ENCODE results near the gene PTPRM.

DNA sequence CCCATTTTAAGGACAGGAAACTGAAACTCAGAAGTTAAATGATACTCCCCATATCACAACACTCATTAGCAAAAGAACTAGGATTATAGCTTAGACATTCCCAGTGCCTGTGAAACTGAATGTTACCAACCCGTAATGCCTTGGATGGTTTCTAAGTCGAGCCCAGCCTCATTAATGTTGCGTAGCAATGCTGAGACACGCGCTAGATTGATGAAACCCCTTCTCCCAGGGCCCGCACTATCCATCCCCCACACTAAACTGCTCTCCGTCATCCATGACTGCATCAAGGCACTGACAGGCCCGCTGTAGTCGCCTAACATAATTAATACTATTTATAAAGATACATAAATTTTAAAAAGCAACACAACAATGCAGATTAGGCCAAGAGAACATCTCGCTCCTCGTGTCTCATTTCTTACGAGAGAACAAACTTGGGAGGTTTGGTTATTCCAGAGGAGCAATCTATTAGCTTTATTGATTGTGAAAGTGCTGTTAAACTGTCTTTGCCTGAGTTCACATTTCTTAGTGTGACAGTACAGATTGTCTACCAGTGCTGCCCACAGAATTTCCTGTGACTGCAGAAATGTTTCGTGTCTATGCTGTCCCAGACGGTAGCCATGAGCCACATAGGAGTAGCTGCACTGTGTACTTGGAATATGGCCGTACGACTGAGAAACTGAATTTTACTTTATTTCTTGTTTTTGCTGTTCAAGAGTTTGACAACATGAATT is 729.9 kb downstream of the PTPRM start:
- TF ChIP-seq, protein P1, sequence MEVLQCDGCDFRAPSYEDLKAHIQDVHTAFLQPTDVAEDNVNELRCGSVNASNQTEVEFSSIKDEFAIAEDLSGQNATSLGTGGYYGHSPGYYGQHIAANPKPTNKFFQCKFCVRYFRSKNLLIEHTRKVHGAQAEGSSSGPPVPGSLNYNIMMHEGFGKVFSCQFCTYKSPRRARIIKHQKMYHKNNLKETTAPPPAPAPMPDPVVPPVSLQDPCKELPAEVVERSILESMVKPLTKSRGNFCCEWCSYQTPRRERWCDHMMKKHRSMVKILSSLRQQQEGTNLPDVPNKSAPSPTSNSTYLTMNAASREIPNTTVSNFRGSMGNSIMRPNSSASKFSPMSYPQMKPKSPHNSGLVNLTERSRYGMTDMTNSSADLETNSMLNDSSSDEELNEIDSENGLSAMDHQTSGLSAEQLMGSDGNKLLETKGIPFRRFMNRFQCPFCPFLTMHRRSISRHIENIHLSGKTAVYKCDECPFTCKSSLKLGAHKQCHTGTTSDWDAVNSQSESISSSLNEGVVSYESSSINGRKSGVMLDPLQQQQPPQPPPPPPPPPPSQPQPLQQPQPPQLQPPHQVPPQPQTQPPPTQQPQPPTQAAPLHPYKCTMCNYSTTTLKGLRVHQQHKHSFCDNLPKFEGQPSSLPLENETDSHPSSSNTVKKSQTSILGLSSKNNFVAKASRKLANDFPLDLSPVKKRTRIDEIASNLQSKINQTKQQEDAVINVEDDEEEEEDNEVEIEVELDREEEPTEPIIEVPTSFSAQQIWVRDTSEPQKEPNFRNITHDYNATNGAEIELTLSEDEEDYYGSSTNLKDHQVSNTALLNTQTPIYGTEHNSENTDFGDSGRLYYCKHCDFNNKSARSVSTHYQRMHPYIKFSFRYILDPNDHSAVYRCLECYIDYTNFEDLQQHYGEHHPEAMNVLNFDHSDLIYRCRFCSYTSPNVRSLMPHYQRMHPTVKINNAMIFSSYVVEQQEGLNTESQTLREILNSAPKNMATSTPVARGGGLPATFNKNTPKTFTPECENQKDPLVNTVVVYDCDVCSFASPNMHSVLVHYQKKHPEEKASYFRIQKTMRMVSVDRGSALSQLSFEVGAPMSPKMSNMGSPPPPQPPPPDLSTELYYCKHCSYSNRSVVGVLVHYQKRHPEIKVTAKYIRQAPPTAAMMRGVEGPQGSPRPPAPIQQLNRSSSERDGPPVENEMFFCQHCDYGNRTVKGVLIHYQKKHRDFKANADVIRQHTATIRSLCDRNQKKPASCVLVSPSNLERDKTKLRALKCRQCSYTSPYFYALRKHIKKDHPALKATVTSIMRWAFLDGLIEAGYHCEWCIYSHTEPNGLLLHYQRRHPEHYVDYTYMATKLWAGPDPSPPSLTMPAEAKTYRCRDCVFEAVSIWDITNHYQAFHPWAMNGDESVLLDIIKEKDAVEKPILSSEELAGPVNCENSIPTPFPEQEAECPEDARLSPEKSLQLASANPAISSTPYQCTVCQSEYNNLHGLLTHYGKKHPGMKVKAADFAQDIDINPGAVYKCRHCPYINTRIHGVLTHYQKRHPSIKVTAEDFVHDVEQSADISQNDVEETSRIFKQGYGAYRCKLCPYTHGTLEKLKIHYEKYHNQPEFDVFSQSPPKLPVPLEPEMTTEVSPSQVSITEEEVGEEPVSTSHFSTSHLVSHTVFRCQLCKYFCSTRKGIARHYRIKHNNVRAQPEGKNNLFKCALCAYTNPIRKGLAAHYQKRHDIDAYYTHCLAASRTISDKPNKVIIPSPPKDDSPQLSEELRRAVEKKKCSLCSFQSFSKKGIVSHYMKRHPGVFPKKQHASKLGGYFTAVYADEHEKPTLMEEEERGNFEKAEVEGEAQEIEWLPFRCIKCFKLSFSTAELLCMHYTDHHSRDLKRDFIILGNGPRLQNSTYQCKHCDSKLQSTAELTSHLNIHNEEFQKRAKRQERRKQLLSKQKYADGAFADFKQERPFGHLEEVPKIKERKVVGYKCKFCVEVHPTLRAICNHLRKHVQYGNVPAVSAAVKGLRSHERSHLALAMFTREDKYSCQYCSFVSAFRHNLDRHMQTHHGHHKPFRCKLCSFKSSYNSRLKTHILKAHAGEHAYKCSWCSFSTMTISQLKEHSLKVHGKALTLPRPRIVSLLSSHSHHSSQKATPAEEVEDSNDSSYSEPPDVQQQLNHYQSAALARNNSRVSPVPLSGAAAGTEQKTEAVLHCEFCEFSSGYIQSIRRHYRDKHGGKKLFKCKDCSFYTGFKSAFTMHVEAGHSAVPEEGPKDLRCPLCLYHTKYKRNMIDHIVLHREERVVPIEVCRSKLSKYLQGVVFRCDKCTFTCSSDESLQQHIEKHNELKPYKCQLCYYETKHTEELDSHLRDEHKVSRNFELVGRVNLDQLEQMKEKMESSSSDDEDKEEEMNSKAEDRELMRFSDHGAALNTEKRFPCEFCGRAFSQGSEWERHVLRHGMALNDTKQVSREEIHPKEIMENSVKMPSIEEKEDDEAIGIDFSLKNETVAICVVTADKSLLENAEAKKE (CRISPR knock-in tag; IDR thresholded peaks at IDR 0.05) = no peak
- TF ChIP-seq, protein P2, sequence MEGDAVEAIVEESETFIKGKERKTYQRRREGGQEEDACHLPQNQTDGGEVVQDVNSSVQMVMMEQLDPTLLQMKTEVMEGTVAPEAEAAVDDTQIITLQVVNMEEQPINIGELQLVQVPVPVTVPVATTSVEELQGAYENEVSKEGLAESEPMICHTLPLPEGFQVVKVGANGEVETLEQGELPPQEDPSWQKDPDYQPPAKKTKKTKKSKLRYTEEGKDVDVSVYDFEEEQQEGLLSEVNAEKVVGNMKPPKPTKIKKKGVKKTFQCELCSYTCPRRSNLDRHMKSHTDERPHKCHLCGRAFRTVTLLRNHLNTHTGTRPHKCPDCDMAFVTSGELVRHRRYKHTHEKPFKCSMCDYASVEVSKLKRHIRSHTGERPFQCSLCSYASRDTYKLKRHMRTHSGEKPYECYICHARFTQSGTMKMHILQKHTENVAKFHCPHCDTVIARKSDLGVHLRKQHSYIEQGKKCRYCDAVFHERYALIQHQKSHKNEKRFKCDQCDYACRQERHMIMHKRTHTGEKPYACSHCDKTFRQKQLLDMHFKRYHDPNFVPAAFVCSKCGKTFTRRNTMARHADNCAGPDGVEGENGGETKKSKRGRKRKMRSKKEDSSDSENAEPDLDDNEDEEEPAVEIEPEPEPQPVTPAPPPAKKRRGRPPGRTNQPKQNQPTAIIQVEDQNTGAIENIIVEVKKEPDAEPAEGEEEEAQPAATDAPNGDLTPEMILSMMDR (conservative IDR thresholded peaks at IDR 0.05; ENCODE audit: low read depth in 2 of 2) = no peak
- no peak for TF ChIP-seq POLR2AphosphoS5 (IDR thresholded peaks at IDR 0.05; ENCODE audit: low read depth)
- TF ChIP-seq CREB1 (CRISPR knock-in tag; IDR thresholded peaks at IDR 0.05; ENCODE audit: low read depth) = no peak
- no peak for TF ChIP-seq JUNB (IDR thresholded peaks at IDR 0.05; ENCODE audit: unreplicated experiment)
- TF ChIP-seq ETS1 (IDR thresholded peaks at IDR 0.05) = no peak
- no peak for TF ChIP-seq EZH2phosphoT487 (IDR thresholded peaks at IDR 0.05; ENCODE audit: unreplicated experiment)
- TF ChIP-seq EZH2 (IDR thresholded peaks at IDR 0.05; ENCODE audit: low read depth, unreplicated experiment) = no peak
- no peak for TF ChIP-seq ZNF331 (CRISPR knock-in tag; IDR thresholded peaks at IDR 0.05; ENCODE audit: low read depth)
- TF ChIP-seq, protein P3, sequence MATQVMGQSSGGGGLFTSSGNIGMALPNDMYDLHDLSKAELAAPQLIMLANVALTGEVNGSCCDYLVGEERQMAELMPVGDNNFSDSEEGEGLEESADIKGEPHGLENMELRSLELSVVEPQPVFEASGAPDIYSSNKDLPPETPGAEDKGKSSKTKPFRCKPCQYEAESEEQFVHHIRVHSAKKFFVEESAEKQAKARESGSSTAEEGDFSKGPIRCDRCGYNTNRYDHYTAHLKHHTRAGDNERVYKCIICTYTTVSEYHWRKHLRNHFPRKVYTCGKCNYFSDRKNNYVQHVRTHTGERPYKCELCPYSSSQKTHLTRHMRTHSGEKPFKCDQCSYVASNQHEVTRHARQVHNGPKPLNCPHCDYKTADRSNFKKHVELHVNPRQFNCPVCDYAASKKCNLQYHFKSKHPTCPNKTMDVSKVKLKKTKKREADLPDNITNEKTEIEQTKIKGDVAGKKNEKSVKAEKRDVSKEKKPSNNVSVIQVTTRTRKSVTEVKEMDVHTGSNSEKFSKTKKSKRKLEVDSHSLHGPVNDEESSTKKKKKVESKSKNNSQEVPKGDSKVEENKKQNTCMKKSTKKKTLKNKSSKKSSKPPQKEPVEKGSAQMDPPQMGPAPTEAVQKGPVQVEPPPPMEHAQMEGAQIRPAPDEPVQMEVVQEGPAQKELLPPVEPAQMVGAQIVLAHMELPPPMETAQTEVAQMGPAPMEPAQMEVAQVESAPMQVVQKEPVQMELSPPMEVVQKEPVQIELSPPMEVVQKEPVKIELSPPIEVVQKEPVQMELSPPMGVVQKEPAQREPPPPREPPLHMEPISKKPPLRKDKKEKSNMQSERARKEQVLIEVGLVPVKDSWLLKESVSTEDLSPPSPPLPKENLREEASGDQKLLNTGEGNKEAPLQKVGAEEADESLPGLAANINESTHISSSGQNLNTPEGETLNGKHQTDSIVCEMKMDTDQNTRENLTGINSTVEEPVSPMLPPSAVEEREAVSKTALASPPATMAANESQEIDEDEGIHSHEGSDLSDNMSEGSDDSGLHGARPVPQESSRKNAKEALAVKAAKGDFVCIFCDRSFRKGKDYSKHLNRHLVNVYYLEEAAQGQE (IDR thresholded peaks at IDR 0.05; ENCODE audit: unreplicated experiment) = no peak
- TF ChIP-seq STAT1 (IDR thresholded peaks at IDR 0.05; ENCODE audit: unreplicated experiment) = no peak
